ENCODE data around the gene PARD3B.

DNA sequence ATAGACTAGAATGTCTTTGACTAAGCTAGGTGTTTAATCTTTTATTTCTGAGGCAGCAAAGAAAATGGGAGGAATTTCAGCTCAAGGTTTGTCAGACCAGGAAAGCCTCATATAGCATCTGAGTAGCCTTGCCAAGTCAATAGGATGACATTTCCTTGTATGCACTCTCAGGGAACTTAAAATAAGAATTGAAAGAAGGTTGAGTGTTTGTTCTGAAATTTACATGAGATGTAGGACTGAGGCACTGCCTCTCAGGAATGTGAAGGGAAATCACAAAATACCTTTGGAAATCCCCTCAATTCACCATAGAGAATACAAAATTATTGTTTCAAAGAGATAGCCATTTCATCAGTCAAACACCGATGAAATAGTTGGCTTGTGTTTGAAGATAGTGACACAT is 745.0 kb downstream of the PARD3B start:
- TF ChIP-seq POLR2A (IDR thresholded peaks at IDR 0.05; ENCODE audit: low read length) (no peak), GATA1 (IDR thresholded peaks at IDR 0.05; ENCODE audit: low read depth, low read length) (no peak)

Measured in erythroblast (primary cell).